Stimulated activated CD8-positive, alpha-beta memory T cell treated with anti-CD3 and anti-CD28 coated beads, Interleukin-15, amount 100 ng/mL, for 48 hours (primary cell): ENCODE results near the gene TMEM184B.

Experiments
- DNase-seq, 2 donors: peaks; one replicate each; pipeline ENCODE4 v3.0.0-alpha.2; 2020; ENCODE audit warnings: low read depth in 2 of 2

TMEM184B gene

GRCh38 chr22:38282397-38282796 is 9.6 kb upstream of the TMEM184B start:
- DNase-seq = no peak

- no peak for DNase-seq
Observed at GRCh38 chr22:38276166-38276565, 3.4 kb upstream of the TMEM184B start.

GRCh38 chr22:38273135-38273826 is 471 bp upstream of the TMEM184B start:
- no peak for DNase-seq

- no peak for DNase-seq
Observed at GRCh38 chr22:38271927-38272372, 860 bp downstream of the TMEM184B start.

GRCh38 chr22:38271101-38271500 is 1.7 kb downstream of the TMEM184B start:
- no peak for DNase-seq

- DNase-seq = no peak
Observed at GRCh38 chr22:38270091-38270992, 2.5 kb downstream of the TMEM184B start.

GRCh38 chr22:38269466-38269865 is 3.3 kb downstream of the TMEM184B start:
- DNase-seq = no peak

- DNase-seq = peak in 1 of 2 donors; percentile 29
Observed at GRCh38 chr22:38267086-38267485, 5.7 kb downstream of the TMEM184B start.

- no peak for DNase-seq
Observed at GRCh38 chr22:38266120-38266519, 6.7 kb downstream of the TMEM184B start.

- DNase-seq = no peak
Observed at GRCh38 chr22:38264322-38264843, 8.4 kb downstream of the TMEM184B start.

GRCh38 chr22:38262051-38262795 is 10.6 kb downstream of the TMEM184B start:
- no peak for DNase-seq

GRCh38 chr22:38260761-38261681 is 11.8 kb downstream of the TMEM184B start:
- no peak for DNase-seq

- DNase-seq = no peak
Observed at GRCh38 chr22:38259370-38259769, 13.4 kb downstream of the TMEM184B start.

GRCh38 chr22:38258895-38259294 is 13.9 kb downstream of the TMEM184B start:
- DNase-seq = no peak

GRCh38 chr22:38257650-38258250 is 15.1 kb downstream of the TMEM184B start:
- DNase-seq = no peak

GRCh38 chr22:38257181-38257580 is 15.6 kb downstream of the TMEM184B start:
- DNase-seq = no peak

GRCh38 chr22:38255697-38256096 is 17.1 kb downstream of the TMEM184B start:
- DNase-seq = no peak

- DNase-seq = no peak
Observed at GRCh38 chr22:38251341-38251692, 21.5 kb downstream of the TMEM184B start.

GRCh38 chr22:38250643-38251340 is 22.0 kb downstream of the TMEM184B start:
- no peak for DNase-seq
